K562 (cell line): Measurements from ENCODE around the gene GALNT9. TPM values are rescaled to one million over a fixed set of nuclear protein-coding genes. Genes with fewer than 3 reads are reported as not detected.

Experiments used
- ATAC-seq: fragments of 200-7000 bp; cut with Tn5 transposase; 3 replicates; pipeline ENCODE4 v1.9.1; 2020; ENCODE audit warnings: moderate library complexity
- BruUV-seq: library from RNA; stranded (reverse); fragments of 400-500 nt; replicated peaks from 2 replicates; lab custom pipeline; 2021; lab: Mats Ljungman, UMichigan
- CTCF ChIA-PET: fragments of 300-600 bp; formaldehyde crosslinking; extraction: SDS; loops from one replicate; lab custom pipeline; 2021; ENCODE audit warnings: low intra/inter-chr PET ratio; lab: Yijun Ruan, JAX
- POLR2A ChIA-PET: fragments of 300-600, 350-650 bp; sonication (Branson Sonifier 250); formaldehyde crosslinking; extraction: SDS; loops from one replicate; lab custom pipeline; 2021; ENCODE audit warnings: antibody characterized with exemption, inconsistent platforms; lab: Yijun Ruan, JAX
- DNase-seq, 4 experiments: peaks; one replicate each; pipeline versions ENCODE4 v3.0.0 to v3.0.0-alpha.2; 2011 to 2018; ENCODE audit warnings: low spot score in 3 of 4, mixed read lengths in 3 of 4; ENCODE audit errors: extremely low read depth in 1 of 4
- FAIRE-seq: peaks from 2 replicates; lab custom pipeline; 2011; peaks lifted over from hg19 to GRCh38; lab: Jason Lieb, UNC
- H2AFZ ChIP-seq: 2 replicates; pipeline ENCODE4 v1.6.0; 2011; ENCODE audit warnings: low read depth, low read length, control low read depth, inconsistent platforms
- H3K27ac ChIP-seq: fragments of 200-600 bp; 3 replicates; pipeline ENCODE4 v1.8.0; 2011; ENCODE audit warnings: low read depth, mild to moderate bottlenecking, control low read depth, inconsistent platforms, low read length, moderate library complexity, mixed read lengths; ENCODE audit errors: extremely low read depth
- H3K27me3 ChIP-seq, 2 experiments: fragments of 300-600 bp in 1 of 2; 2 replicates in 1 of 2; 3 replicates in 1 of 2; pipeline versions ENCODE4 v1.6.0 to v1.8.0; 2011; ENCODE audit warnings: inconsistent platforms in 2 of 2, low read length in 2 of 2, mild to moderate bottlenecking in 1 of 2, mixed read lengths in 1 of 2, moderate library complexity in 1 of 2; ENCODE audit not compliant: control insufficient read depth in 2 of 2, insufficient read depth in 2 of 2
- H3K36me3 ChIP-seq: fragments of 300-600 bp; 3 replicates; pipeline ENCODE4 v1.8.0; 2011; ENCODE audit warnings: mild to moderate bottlenecking, low read length, inconsistent platforms; ENCODE audit not compliant: control insufficient read depth, insufficient read depth
- H3K4me1 ChIP-seq, 2 experiments: fragments of 200-600 bp in 1 of 2; replicated peaks in 1 of 2; 2 replicates in 1 of 2; 3 replicates in 1 of 2; pipeline versions ENCODE4 v1.5.1 to v1.8.0; 2011; ENCODE audit warnings: inconsistent platforms in 2 of 2, low read length in 2 of 2, mild to moderate bottlenecking in 1 of 2, mixed read lengths in 1 of 2, moderate library complexity in 1 of 2; ENCODE audit not compliant: control insufficient read depth in 2 of 2, insufficient read depth in 2 of 2
- H3K4me2 ChIP-seq: 2 replicates; pipeline ENCODE4 v1.6.1; 2011; ENCODE audit warnings: low read length, control low read depth, inconsistent platforms, mixed read lengths; ENCODE audit not compliant: insufficient read depth
- H3K4me3 ChIP-seq: fragments of 200-600 bp; sonication (generic), shearing (Covaris generic); 2 replicates; pipeline ENCODE4 v1.5.1; 2016; ENCODE audit warnings: control low read depth, inconsistent platforms
- H3K79me2 ChIP-seq: fragments of 200-600 bp; 3 replicates; pipeline ENCODE4 v1.8.0; 2011; ENCODE audit warnings: low read length, inconsistent platforms; ENCODE audit not compliant: control insufficient read depth, insufficient read depth
- H3K9ac ChIP-seq, 2 experiments: 2 replicates each; pipeline versions ENCODE4 v1.6.0 to v1.6.1; 2011; ENCODE audit warnings: low read depth in 2 of 2, low read length in 2 of 2, control low read depth in 1 of 2, inconsistent platforms in 1 of 2, mild to moderate bottlenecking in 1 of 2, mixed read lengths in 1 of 2; ENCODE audit not compliant: insufficient read depth in 1 of 2
- H3K9me1 ChIP-seq: one replicate; pipeline ENCODE4 v1.6.0; 2011; ENCODE audit warnings: inconsistent platforms, mild to moderate bottlenecking, low read length, moderate library complexity; ENCODE audit not compliant: control insufficient read depth, insufficient read depth
- H3K9me3 ChIP-seq: replicated peaks from 2 replicates; pipeline ENCODE4 v1.5.1; 2011; ENCODE audit warnings: low read depth, low read length, inconsistent platforms; ENCODE audit not compliant: control insufficient read depth, insufficient read depth
- H4K20me1 ChIP-seq: replicated peaks from 2 replicates; pipeline ENCODE4 v1.6.1; 2011; ENCODE audit warnings: low read length, inconsistent platforms, mixed read lengths; ENCODE audit not compliant: control insufficient read depth, insufficient read depth
- CBFA2T2 ChIP-seq: fragments of 450-650 bp; conservative IDR thresholded peaks from 2 replicates; pipeline ENCODE4 v1.6.1; 2017; ENCODE audit warnings: mild to moderate bottlenecking
- CHD2 ChIP-seq: IDR thresholded peaks from 2 replicates; pipeline ENCODE4 v1.6.1; 2011; ENCODE audit warnings: low read depth, low read length
- CXXC5 ChIP-seq: fragments of 250-450 bp; sonication (Bioruptor Pico); IDR thresholded peaks from 2 replicates; pipeline ENCODE4 v1.8.0; 2022; ENCODE audit warnings: inconsistent platforms, mild to moderate bottlenecking, moderate library complexity
- DPF2 ChIP-seq: fragments of 450-650 bp; IDR thresholded peaks from 2 replicates; pipeline ENCODE4 v1.6.1; 2016
- GABPB1 ChIP-seq: sonication (generic); formaldehyde crosslinking; IDR thresholded peaks from 2 replicates; pipeline ENCODE4 v1.8.0; 2022; ENCODE audit warnings: mild to moderate bottlenecking, missing genetic modification reagents
- GTF2F1 ChIP-seq: IDR thresholded peaks from 2 replicates; pipeline ENCODE4 v1.6.1; 2011; ENCODE audit warnings: low read depth, low read length, improper control_type of control experiment
- MAFF ChIP-seq: IDR thresholded peaks from 2 replicates; pipeline ENCODE4 v1.6.1; 2012; ENCODE audit warnings: low read length, improper control_type of control experiment
- NCOA2 ChIP-seq, 2 experiments: fragments of 450-650 bp; IDR thresholded peaks; 2 replicates each; pipeline ENCODE4 v1.6.1; 2018; ENCODE audit warnings: mild to moderate bottlenecking in 2 of 2, moderate library complexity in 1 of 2; ENCODE audit not compliant: partially characterized antibody in 2 of 2
- PHB ChIP-seq: fragments of 250-450 bp; sonication (Bioruptor Pico); IDR thresholded peaks from 2 replicates; pipeline ENCODE4 v1.5.0; 2021
- RBM14 ChIP-seq: fragments of 200-400 bp; formaldehyde crosslinking; IDR thresholded peaks from 2 replicates; pipeline ENCODE4 v1.6.1; 2018; ENCODE audit warnings: low read depth, mild to moderate bottlenecking, low read length, moderate library complexity, borderline replicate concordance; ENCODE audit not compliant: insufficient read depth
- SMAD4 ChIP-seq: fragments of 250-450 bp; sonication (Bioruptor Pico); conservative IDR thresholded peaks from 2 replicates; pipeline ENCODE4 v1.8.0; 2021; ENCODE audit warnings: inconsistent platforms, mild to moderate bottlenecking, moderate library complexity
- U2AF1 ChIP-seq: fragments of 200-400 bp; formaldehyde crosslinking; optimal IDR thresholded peaks from 2 replicates; pipeline ENCODE3; 2017; ENCODE audit warnings: mild to moderate bottlenecking, low read depth, low read length, moderate library complexity
- ZNF561 ChIP-seq: fragments of 450-650 bp; formaldehyde crosslinking; conservative IDR thresholded peaks from 2 replicates; pipeline ENCODE4 v1.4.0; 2020; ENCODE audit warnings: mild to moderate bottlenecking, moderate library complexity
- WGBS: fragments of 100-300 bp; shearing (Covaris generic); methylation state at CpG from one replicate; pipeline ENCODE4 v1.1.6; 2016; ENCODE audit warnings: low coverage, mixed read lengths; ENCODE audit not compliant: insufficient coverage; ENCODE audit errors: missing lambda C conversion rate; 5-methylcytosine and 5-hydroxymethylcytosine counted together
- in situ Hi-C: fragments of 300-500 bp; cut with MboI; formaldehyde crosslinking; loops from 4 replicates; pipeline ENCODE4 v1.15.0; 2018; ENCODE audit warnings: inconsistent platforms, mixed read lengths
- intact Hi-C: fragments of 100-400 bp; cut with micrococcal nuclease; formaldehyde crosslinking; loops from 2 replicates; pipeline ENCODE4 v1.14.2; 2022
- polyA plus RNA-seq, 8 experiments: library from polyadenylated mRNA; depleted of rRNA in 4 of 8; stranded (reverse) in 5 of 8; unstranded in 3 of 8; fragments of >200 nt; fragmentation: Nextera tagmentation in 2 of 8; fragmentation: Illumina TruSeq in 1 of 8; extraction: Ambion mirVana in 2 of 8; extraction: Trizol in 1 of 8; gene quantifications; 2 replicates each; pipeline versions ENCODE4 v1.2.1 to v1.2.3, GENCODE V29; 2011 to 2014; ENCODE audit warnings: inconsistent platforms in 1 of 8, missing spikeins in 1 of 8
- total RNA-seq, 7 experiments: library from RNA; depleted of rRNA in 6 of 7; stranded (reverse); fragments of >200 nt in 6 of 7; fragmentation: Illumina TruSeq in 2 of 7; extraction: Trizol in 2 of 7; gene quantifications; 2 replicates each; pipeline versions ENCODE4 v1.2.1 to v1.2.3, GENCODE V29; 2011 to 2021; ENCODE audit warnings: low replicate concordance in 1 of 7
- TF ChIP-seq, protein P1 (sequence below): IDR thresholded peaks from 3 replicates; pipeline ENCODE4 v1.6.1; 2011; ENCODE audit warnings: borderline replicate concordance, mild to moderate bottlenecking, moderate library complexity; ENCODE audit not compliant: insufficient read length; ENCODE audit errors: extremely low read depth
- TF ChIP-seq, protein P2 (sequence below): sonication (generic); formaldehyde crosslinking; IDR thresholded peaks from 2 replicates; pipeline ENCODE4 v1.8.1; 2023; ENCODE audit warnings: missing genetic modification reagents, mild to moderate bottlenecking, borderline replicate concordance
- TF ChIP-seq, protein P3 (sequence below), 2 experiments: fragments of 250-450 bp in 1 of 2; fragments of 450-650 bp in 1 of 2; sonication (Bioruptor Pico) in 1 of 2; IDR thresholded peaks; 2 replicates each; pipeline versions ENCODE4 v1.6.1 to v1.8.0; 2016 to 2021; ENCODE audit warnings: mild to moderate bottlenecking in 2 of 2, moderate library complexity in 2 of 2, missing compliant biosample characterization in 1 of 2, missing genetic modification characterization in 1 of 2

GALNT9 gene
- total and polyA plus RNA-seq, 9 of the 15 experiments (the other 6 are each of a cell fraction or from before 2014, with no cell fraction given) = not detected

DNA sequence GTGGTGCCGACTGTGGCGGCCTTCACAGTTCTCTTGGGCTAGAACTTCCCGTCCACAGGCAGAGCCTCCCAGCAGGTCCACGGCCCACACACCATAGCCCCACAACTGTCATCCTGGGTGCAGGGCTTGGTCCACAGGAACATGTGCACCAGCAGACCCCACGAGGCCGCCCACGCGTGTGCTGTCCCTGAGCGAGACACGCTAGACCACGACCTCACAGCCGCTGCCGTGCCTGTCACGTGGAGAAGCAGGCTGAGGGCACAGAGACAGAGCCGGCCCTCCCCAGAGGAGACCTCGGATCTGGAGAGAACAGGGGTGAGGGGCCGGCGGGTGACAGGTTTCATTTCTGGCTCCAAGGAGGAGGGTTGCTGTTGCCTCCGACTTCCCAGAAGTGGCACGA is 8.9 kb upstream of the GALNT9 start:
- Histone ChIP-seq H3K9ac (no peak overlapping the region), H4K20me1 (peaks cover 13% of the 10 kb centered on the region; the same call in 1 of the 2 replicates)
- 2% methylated on average over 17 of the region's 20 CpGs for WGBS
- TF ChIP-seq GABPB1 (CRISPR knock-in tag) = no peak
- TF ChIP-seq, protein P1, sequence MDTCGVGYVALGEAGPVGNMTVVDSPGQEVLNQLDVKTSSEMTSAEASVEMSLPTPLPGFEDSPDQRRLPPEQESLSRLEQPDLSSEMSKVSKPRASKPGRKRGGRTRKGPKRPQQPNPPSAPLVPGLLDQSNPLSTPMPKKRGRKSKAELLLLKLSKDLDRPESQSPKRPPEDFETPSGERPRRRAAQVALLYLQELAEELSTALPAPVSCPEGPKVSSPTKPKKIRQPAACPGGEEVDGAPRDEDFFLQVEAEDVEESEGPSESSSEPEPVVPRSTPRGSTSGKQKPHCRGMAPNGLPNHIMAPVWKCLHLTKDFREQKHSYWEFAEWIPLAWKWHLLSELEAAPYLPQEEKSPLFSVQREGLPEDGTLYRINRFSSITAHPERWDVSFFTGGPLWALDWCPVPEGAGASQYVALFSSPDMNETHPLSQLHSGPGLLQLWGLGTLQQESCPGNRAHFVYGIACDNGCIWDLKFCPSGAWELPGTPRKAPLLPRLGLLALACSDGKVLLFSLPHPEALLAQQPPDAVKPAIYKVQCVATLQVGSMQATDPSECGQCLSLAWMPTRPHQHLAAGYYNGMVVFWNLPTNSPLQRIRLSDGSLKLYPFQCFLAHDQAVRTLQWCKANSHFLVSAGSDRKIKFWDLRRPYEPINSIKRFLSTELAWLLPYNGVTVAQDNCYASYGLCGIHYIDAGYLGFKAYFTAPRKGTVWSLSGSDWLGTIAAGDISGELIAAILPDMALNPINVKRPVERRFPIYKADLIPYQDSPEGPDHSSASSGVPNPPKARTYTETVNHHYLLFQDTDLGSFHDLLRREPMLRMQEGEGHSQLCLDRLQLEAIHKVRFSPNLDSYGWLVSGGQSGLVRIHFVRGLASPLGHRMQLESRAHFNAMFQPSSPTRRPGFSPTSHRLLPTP = no peak
- no peak for TF ChIP-seq SMAD4
- no peak for TF ChIP-seq ZNF561 (CRISPR knock-in tag)
- TF ChIP-seq CHD2 = no peak
- TF ChIP-seq DPF2 = no peak
- TF ChIP-seq, protein P2, sequence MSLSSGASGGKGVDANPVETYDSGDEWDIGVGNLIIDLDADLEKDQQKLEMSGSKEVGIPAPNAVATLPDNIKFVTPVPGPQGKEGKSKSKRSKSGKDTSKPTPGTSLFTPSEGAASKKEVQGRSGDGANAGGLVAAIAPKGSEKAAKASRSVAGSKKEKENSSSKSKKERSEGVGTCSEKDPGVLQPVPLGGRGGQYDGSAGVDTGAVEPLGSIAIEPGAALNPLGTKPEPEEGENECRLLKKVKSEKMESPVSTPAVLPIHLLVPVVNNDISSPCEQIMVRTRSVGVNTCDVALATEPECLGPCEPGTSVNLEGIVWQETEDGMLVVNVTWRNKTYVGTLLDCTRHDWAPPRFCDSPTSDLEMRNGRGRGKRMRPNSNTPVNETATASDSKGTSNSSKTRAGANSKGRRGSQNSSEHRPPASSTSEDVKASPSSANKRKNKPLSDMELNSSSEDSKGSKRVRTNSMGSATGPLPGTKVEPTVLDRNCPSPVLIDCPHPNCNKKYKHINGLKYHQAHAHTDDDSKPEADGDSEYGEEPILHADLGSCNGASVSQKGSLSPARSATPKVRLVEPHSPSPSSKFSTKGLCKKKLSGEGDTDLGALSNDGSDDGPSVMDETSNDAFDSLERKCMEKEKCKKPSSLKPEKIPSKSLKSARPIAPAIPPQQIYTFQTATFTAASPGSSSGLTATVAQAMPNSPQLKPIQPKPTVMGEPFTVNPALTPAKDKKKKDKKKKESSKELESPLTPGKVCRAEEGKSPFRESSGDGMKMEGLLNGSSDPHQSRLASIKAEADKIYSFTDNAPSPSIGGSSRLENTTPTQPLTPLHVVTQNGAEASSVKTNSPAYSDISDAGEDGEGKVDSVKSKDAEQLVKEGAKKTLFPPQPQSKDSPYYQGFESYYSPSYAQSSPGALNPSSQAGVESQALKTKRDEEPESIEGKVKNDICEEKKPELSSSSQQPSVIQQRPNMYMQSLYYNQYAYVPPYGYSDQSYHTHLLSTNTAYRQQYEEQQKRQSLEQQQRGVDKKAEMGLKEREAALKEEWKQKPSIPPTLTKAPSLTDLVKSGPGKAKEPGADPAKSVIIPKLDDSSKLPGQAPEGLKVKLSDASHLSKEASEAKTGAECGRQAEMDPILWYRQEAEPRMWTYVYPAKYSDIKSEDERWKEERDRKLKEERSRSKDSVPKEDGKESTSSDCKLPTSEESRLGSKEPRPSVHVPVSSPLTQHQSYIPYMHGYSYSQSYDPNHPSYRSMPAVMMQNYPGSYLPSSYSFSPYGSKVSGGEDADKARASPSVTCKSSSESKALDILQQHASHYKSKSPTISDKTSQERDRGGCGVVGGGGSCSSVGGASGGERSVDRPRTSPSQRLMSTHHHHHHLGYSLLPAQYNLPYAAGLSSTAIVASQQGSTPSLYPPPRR = no peak
- no peak for TF ChIP-seq PHB (CRISPR knock-in tag)
- no peak for TF ChIP-seq CXXC5 (CRISPR knock-in tag)
- TF ChIP-seq GTF2F1 = no peak
- no peak for TF ChIP-seq NCOA2 (IDR thresholded peaks at IDR 0.05; ENCODE audit: partially characterized antibody in 2 of 2)
- TF ChIP-seq CBFA2T2 = no peak
- no peak for TF ChIP-seq U2AF1
- no peak for TF ChIP-seq MAFF
- TF ChIP-seq, protein P3, sequence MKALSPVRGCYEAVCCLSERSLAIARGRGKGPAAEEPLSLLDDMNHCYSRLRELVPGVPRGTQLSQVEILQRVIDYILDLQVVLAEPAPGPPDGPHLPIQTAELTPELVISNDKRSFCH (CRISPR knock-in tag; IDR thresholded peaks at IDR 0.05) = no peak
- TF ChIP-seq, protein P3 (tag; IDR thresholded peaks at IDR 0.05) = no peak
- no peak for TF ChIP-seq RBM14
- TF ChIP-seq, all 486 proteins: peak for 0
- no peak for FAIRE-seq
- ChIA-PET CTCF (no interaction called here), POLR2A (no interaction called here)
- Histone ChIP-seq H3K36me3 (no peaks in the 10 kb centered on the region), H3K9me1 (no peaks in the 10 kb centered on the region), H3K27ac (no peak overlapping the region), H3K4me3 (no peak overlapping the region), H2AFZ (no peak overlapping the region), H3K4me2 (no peak overlapping the region), H3K79me2 (no peaks in the 10 kb centered on the region), H3K4me1 (peaks cover 0 to 13% of the 10 kb centered on the region in 2 experiments; a peak in 1 of 5 replicates), H3K9me3 (peaks cover 6% of the 10 kb centered on the region), H3K27me3 (peaks cover 33 to 87% of the 10 kb centered on the region in 2 experiments; a peak in 4 of 5 replicates)
- ATAC-seq = no peak
- in situ Hi-C loops (no loop called here), intact Hi-C loops (no loop called here)
- BruUV-seq = no TSS peak
- no peak for DNase-seq
